ENCODE data around the gene KDM4C.

DNA sequence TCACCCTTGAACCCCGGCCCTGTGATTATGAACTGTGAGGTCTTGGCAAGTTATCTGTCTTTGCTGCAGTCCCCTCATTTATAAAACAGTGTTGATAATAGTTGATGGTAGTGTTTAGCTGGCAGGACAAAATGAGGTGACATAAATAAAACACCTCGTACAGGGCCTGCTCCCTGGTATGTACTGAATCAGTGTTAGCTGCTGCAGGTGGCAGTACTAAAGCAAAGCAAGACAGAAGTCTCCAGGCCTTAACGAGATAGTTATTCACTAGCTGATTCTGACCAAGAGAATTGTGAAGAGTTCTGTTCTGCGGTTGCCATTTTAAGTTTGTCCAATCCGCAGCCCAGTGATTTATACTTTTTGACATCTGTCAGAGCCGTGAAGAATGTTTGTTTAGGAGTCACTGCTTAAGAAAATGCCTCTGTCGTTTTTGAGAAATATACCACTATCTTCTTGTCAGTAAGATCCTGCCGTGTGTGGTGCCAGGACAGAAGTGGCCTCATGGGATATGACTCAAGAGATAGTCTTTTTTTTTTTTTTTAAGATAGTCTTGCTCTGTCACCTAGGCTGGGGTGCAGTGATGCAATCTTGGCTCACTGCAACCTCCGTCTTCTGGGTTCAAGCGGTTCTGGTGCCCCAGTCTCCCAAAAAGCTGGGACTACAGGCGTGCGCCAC, 75.9 kb downstream of the KDM4C start:
- TF ChIP-seq, protein P1, sequence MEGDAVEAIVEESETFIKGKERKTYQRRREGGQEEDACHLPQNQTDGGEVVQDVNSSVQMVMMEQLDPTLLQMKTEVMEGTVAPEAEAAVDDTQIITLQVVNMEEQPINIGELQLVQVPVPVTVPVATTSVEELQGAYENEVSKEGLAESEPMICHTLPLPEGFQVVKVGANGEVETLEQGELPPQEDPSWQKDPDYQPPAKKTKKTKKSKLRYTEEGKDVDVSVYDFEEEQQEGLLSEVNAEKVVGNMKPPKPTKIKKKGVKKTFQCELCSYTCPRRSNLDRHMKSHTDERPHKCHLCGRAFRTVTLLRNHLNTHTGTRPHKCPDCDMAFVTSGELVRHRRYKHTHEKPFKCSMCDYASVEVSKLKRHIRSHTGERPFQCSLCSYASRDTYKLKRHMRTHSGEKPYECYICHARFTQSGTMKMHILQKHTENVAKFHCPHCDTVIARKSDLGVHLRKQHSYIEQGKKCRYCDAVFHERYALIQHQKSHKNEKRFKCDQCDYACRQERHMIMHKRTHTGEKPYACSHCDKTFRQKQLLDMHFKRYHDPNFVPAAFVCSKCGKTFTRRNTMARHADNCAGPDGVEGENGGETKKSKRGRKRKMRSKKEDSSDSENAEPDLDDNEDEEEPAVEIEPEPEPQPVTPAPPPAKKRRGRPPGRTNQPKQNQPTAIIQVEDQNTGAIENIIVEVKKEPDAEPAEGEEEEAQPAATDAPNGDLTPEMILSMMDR (IDR thresholded peaks at IDR 0.05) = no peak
- TF ChIP-seq POLR2A (IDR thresholded peaks at IDR 0.05; ENCODE audit: low read depth) = no peak
